ENCODE data around the gene YBX2.

YBX2 gene

GRCh38 chr17:7262935-7263800 is 31.3 kb downstream of the YBX2 start:
- ATAC-seq = no peak

GRCh38 chr17:7262192-7262934 is 32.1 kb downstream of the YBX2 start, which contains the start of gene CLDN7:
TSS of gene CLDN7 (minus strand) at chr17:7262478. CDS start at chr17:7262043, 435 bp downstream.
- DNase-seq = no peak
- ATAC-seq = no peak

More at GRCh38 chr17:7262935-7263800, 31.3 kb downstream of the YBX2 start:
- peak; percentile 45 for DNase-seq

- DNase-seq (peak; percentile 38), ATAC-seq (peak; percentile 20)
Measured at GRCh38 chr17:7261379-7262191, 32.9 kb downstream of the YBX2 start.

GRCh38 chr17:7260651-7261378 is 33.6 kb downstream of the YBX2 start:
- peak; percentile 11 for ATAC-seq
- DNase-seq = peak; percentile 59

- DNase-seq = no peak
- ATAC-seq = no peak
Measured at GRCh38 chr17:7260151-7260550, 34.3 kb downstream of the YBX2 start.

- DNase-seq (no peak), ATAC-seq (no peak)
Measured at GRCh38 chr17:7259555-7259889, 34.9 kb downstream of the YBX2 start.

- DNase-seq = peak; percentile 27
- ATAC-seq = peak; percentile 10
Measured at GRCh38 chr17:7258731-7259554, 35.5 kb downstream of the YBX2 start.

- no peak for ATAC-seq
Measured at GRCh38 chr17:7256766-7257456, 37.5 kb downstream of the YBX2 start.

GRCh38 chr17:7254511-7254910 is 39.9 kb downstream of the YBX2 start:
- ATAC-seq = no peak

More at GRCh38 chr17:7256766-7257456, 37.5 kb downstream of the YBX2 start:
- no peak for DNase-seq

GRCh38 chr17:7253082-7253481 is 41.4 kb downstream of the YBX2 start:
- DNase-seq (no peak), ATAC-seq (no peak)

More at GRCh38 chr17:7254511-7254910, 39.9 kb downstream of the YBX2 start:
- DNase-seq = no peak

GRCh38 chr17:7252176-7253043 is 42.0 kb downstream of the YBX2 start, which contains the start of gene ELP5:
TSS of gene ELP5 (plus strand) at chr17:7252215. CDS start at chr17:7252551, 336 bp downstream.
- ATAC-seq (peak; percentile 73), DNase-seq (peak; percentile 99)

GRCh38 chr17:7251661-7252175 is 42.7 kb downstream of the YBX2 start, which contains the start of gene CTDNEP1:
TSS of gene CTDNEP1 (minus strand) at chr17:7251734. CDS start at chr17:7251296, 438 bp downstream.
- DNase-seq (peak; percentile 80), ATAC-seq (peak; percentile 95)

- ATAC-seq (no peak), DNase-seq (no peak)
Measured at GRCh38 chr17:7250695-7251627, 43.5 kb downstream of the YBX2 start.

- no peak for DNase-seq
- no peak for ATAC-seq
Measured at GRCh38 chr17:7249830-7250229, 44.6 kb downstream of the YBX2 start.

- no peak for ATAC-seq
- no peak for DNase-seq
Measured at GRCh38 chr17:7249214-7249613, 45.2 kb downstream of the YBX2 start.

- ATAC-seq (no peak), DNase-seq (no peak)
Measured at GRCh38 chr17:7248796-7249195, 45.6 kb downstream of the YBX2 start.

- no peak for ATAC-seq
Measured at GRCh38 chr17:7246779-7247178, 47.7 kb downstream of the YBX2 start.

More at GRCh38 chr17:7246779-7247178, 47.7 kb downstream of the YBX2 start:
- DNase-seq = no peak

Measured in stimulated activated naive CD8-positive, alpha-beta T cell treated with anti-CD3 and anti-CD28 coated beads, Interleukin-15, Interleukin-2, amounts not matched to agents 100 U/mL and 50 U/mL, for 24 hours (primary cell).